ENCODE data around the gene WIF1.

WIF1 gene

DNA sequence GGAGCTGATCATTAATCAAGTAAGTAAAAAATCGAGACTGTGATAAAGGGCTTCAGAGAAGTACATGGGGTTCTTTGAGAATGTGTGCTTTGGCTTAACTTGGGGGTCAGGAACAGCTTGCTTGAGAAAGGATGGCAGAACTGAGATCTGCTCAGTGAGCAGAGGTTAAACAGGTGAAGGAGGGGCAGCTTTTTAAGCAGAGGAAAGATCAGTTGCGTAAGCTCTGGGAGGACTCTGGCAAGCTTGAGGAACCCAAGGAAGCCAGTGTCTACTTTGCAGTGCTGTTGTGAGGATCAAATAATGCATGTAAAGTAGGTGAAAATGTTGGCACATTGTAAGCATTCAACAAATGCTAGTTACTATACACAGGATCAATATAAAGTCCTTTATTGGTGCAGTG lies 30.6 kb downstream of the WIF1 start:
- no peak for TF ChIP-seq EZH2phosphoT487 (IDR thresholded peaks at IDR 0.05; ENCODE audit: borderline replicate concordance, low read length)
- TF ChIP-seq, protein P1, sequence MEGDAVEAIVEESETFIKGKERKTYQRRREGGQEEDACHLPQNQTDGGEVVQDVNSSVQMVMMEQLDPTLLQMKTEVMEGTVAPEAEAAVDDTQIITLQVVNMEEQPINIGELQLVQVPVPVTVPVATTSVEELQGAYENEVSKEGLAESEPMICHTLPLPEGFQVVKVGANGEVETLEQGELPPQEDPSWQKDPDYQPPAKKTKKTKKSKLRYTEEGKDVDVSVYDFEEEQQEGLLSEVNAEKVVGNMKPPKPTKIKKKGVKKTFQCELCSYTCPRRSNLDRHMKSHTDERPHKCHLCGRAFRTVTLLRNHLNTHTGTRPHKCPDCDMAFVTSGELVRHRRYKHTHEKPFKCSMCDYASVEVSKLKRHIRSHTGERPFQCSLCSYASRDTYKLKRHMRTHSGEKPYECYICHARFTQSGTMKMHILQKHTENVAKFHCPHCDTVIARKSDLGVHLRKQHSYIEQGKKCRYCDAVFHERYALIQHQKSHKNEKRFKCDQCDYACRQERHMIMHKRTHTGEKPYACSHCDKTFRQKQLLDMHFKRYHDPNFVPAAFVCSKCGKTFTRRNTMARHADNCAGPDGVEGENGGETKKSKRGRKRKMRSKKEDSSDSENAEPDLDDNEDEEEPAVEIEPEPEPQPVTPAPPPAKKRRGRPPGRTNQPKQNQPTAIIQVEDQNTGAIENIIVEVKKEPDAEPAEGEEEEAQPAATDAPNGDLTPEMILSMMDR (IDR thresholded peaks at IDR 0.05; ENCODE audit: low read depth, low read length, poor library complexity, severe bottlenecking) = no peak
- Histone ChIP-seq H3K4me3 (ENCODE audit: low read length) (no peak overlapping the region), H4K20me1 (ENCODE audit: control insufficient read depth, insufficient read depth, low read depth, low read length) (no peaks in the 10 kb centered on the region)

DNA sequence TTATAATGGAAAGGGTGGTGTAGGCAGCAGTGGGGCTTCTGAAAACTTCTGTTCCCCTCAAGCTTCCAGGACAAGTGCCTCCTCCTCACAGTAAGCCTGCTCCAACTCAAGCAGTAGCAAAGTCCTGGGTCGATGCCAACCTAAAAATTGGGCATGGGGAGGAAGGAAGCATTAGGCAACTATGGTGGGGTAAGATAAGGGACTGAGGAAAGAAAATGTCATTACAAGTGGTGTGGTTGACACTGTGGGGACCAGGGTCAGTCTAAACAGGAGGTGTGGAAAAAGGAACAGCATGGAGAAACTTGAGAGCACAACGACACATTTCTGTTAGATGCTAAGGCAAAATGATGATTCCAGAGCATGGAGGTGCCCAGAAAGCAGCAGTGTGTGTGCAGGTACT lies 34.9 kb downstream of the WIF1 start:
- Histone ChIP-seq H3K4me3 (ENCODE audit: low read length) (no peak overlapping the region), H3K36me3 (ENCODE audit: control insufficient read depth, low read length) (no peaks in the 10 kb centered on the region), H3K79me2 (ENCODE audit: control insufficient read depth, low read length) (no peaks in the 10 kb centered on the region), H3K27ac (ENCODE audit: low read depth, low read length) (no peak overlapping the region), H3K4me2 (ENCODE audit: low read length) (no peak overlapping the region), H3K27me3 (ENCODE audit: control insufficient read depth, low read length) (peaks cover 8% of the 10 kb centered on the region), H3K9me3 (ENCODE audit: control insufficient read depth, insufficient read depth, low read length) (no peaks in the 10 kb centered on the region), H3K9me2 (replicated peaks; ENCODE audit: control insufficient read depth, low read length) (no peaks in the 10 kb centered on the region), H3K4me1 (ENCODE audit: control insufficient read depth, low read length) (no peaks in the 10 kb centered on the region), H4K20me1 (ENCODE audit: control insufficient read depth, insufficient read depth, low read depth, low read length) (no peaks in the 10 kb centered on the region), H3F3A (ENCODE audit: control insufficient read depth, insufficient read depth) (no peaks in the 10 kb centered on the region)
- TF ChIP-seq, protein P1 (IDR thresholded peaks at IDR 0.05; ENCODE audit: low read depth, low read length, poor library complexity, severe bottlenecking) = no peak
- TF ChIP-seq EZH2phosphoT487 (IDR thresholded peaks at IDR 0.05; ENCODE audit: borderline replicate concordance, low read length) = no peak

More for the DNA sequence above, 30.6 kb downstream of the WIF1 start:
- Histone ChIP-seq H3K27me3 (ENCODE audit: control insufficient read depth, low read length) (0 out of 2 replicates have a peak, but pooled peaks cover 2% of the 10 kb centered on the region), H3K9me3 (ENCODE audit: control insufficient read depth, insufficient read depth, low read length) (no peaks in the 10 kb centered on the region), H3K4me2 (ENCODE audit: low read length) (no peak overlapping the region), H3K79me2 (ENCODE audit: control insufficient read depth, low read length) (no peaks in the 10 kb centered on the region), H3F3A (ENCODE audit: control insufficient read depth, insufficient read depth) (no peaks in the 10 kb centered on the region), H3K9me2 (replicated peaks; ENCODE audit: control insufficient read depth, low read length) (no peaks in the 10 kb centered on the region), H3K27ac (ENCODE audit: low read depth, low read length) (no peak overlapping the region), H3K36me3 (ENCODE audit: control insufficient read depth, low read length) (no peaks in the 10 kb centered on the region), H3K4me1 (ENCODE audit: control insufficient read depth, low read length) (no peaks in the 10 kb centered on the region)

DNA sequence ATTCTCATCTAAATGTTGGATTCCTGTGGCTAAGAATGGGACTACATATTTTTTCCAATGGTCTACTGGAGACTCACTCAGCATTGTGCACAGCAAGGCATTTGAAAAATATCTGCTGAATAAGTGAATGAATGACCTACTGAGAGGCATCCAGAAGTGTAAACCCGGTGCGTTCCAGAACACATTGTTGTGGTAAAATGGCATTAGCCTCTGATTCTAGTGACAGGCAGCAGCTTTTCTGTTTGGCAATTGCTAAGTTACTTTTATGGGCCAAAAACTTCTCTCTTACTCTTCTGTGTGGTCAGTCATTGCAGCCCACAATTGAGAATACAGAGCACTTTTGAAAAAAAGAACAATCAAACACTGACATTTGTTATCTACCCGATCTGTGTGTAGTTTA lies 36.5 kb downstream of the WIF1 start:
- Histone ChIP-seq H3K9me2 (replicated peaks; ENCODE audit: control insufficient read depth, low read length) (no peaks in the 10 kb centered on the region), H3K27me3 (ENCODE audit: control insufficient read depth, low read length) (peaks cover 15% of the 10 kb centered on the region)

More for the DNA sequence above, 36.5 kb downstream of the WIF1 start:
- Histone ChIP-seq H3K9me3 (ENCODE audit: control insufficient read depth, insufficient read depth, low read length) (no peaks in the 10 kb centered on the region), H4K20me1 (ENCODE audit: control insufficient read depth, insufficient read depth, low read depth, low read length) (no peaks in the 10 kb centered on the region), H3K27ac (ENCODE audit: low read depth, low read length) (no peak overlapping the region), H3K79me2 (ENCODE audit: control insufficient read depth, low read length) (no peaks in the 10 kb centered on the region), H3K4me1 (ENCODE audit: control insufficient read depth, low read length) (no peaks in the 10 kb centered on the region), H3K36me3 (ENCODE audit: control insufficient read depth, low read length) (no peaks in the 10 kb centered on the region), H3F3A (ENCODE audit: control insufficient read depth, insufficient read depth) (no peaks in the 10 kb centered on the region), H3K4me3 (ENCODE audit: low read length) (no peak overlapping the region), H3K4me2 (ENCODE audit: low read length) (no peak overlapping the region)
- TF ChIP-seq, protein P1 (IDR thresholded peaks at IDR 0.05; ENCODE audit: low read depth, low read length, poor library complexity, severe bottlenecking) = no peak

All from DOHH2 (cell line).